Measurements from ENCODE around the gene FBXO45. TPM values are rescaled to one million over a fixed set of nuclear protein-coding genes. Genes with fewer than 3 reads are reported as not detected.

Gene FBXO45
- total RNA-seq, 2 donors from 2014 or later = 2.0 to 9.7 TPM

DNA sequence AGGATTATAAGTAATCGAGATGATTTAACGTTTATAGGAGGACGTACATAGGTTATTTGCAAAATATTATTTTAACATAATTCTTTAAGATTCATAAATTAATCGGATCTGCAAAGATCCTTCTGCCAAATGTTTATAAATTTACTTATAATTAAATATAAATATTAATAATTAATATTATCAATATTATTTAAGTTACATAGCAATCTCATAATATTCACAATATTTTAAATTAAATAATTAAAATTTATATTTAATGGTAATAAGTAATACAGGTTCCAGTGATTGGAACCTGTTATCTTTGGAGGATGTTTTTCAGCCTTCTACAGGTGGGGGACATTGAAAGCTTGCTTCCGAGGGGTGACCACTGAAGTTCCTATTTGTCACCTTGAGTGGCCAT, 16.2 kb upstream of the FBXO45 start:
- Histone ChIP-seq H3K9me3 (no peaks in the 10 kb centered on the region), H3K27ac (no peak overlapping the region), H3K36me3 (peaks cover 2% of the 10 kb centered on the region), H3K4me3 (no peak overlapping the region), H3K27me3 (replicated peaks; ENCODE audit: insufficient read depth) (no peaks in the 10 kb centered on the region), H3K4me1 (ENCODE audit: control insufficient read depth in 1 of 2, low read depth in 2 of 2) (no peaks in the 10 kb centered on the region)
- DNase-seq (ENCODE audit: low spot score) (no peak), ATAC-seq (ENCODE audit: insufficient number of reproducible peaks, low FRiP score, low read depth) (no peak)
- TF ChIP-seq, protein P1, sequence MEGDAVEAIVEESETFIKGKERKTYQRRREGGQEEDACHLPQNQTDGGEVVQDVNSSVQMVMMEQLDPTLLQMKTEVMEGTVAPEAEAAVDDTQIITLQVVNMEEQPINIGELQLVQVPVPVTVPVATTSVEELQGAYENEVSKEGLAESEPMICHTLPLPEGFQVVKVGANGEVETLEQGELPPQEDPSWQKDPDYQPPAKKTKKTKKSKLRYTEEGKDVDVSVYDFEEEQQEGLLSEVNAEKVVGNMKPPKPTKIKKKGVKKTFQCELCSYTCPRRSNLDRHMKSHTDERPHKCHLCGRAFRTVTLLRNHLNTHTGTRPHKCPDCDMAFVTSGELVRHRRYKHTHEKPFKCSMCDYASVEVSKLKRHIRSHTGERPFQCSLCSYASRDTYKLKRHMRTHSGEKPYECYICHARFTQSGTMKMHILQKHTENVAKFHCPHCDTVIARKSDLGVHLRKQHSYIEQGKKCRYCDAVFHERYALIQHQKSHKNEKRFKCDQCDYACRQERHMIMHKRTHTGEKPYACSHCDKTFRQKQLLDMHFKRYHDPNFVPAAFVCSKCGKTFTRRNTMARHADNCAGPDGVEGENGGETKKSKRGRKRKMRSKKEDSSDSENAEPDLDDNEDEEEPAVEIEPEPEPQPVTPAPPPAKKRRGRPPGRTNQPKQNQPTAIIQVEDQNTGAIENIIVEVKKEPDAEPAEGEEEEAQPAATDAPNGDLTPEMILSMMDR (IDR thresholded peaks at IDR 0.05) = no peak

DNA sequence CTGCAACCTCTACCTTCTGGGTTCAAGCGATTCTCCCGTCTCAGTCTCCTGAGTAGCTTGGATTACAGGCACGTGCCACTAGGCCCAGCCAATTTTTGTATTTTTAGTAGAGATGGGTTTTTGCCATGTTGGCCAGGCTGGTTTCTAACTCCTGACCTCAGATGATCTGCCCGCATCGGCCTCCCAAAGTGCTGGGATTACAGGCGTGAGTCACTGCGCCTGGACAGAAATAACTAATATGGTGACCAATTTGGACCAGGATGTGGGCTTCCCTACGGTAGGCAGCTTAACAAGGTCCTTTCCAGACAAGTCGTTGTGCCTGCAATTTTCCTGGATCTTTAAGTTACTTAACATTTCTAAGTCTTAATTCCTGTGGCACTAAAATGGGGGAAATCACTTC, 14.9 kb upstream of the FBXO45 start:
- Histone ChIP-seq H3K4me1 (ENCODE audit: control insufficient read depth in 1 of 2, low read depth in 2 of 2) (no peaks in the 10 kb centered on the region), H3K27me3 (replicated peaks; ENCODE audit: insufficient read depth) (no peaks in the 10 kb centered on the region), H3K4me3 (no peak overlapping the region), H3K27ac (no peak overlapping the region), H3K9me3 (no peaks in the 10 kb centered on the region), H3K36me3 (peaks cover 2% of the 10 kb centered on the region)
- TF ChIP-seq, protein P1 (IDR thresholded peaks at IDR 0.05) = no peak
- DNase-seq (ENCODE audit: low spot score) (no peak), ATAC-seq (ENCODE audit: insufficient number of reproducible peaks, low FRiP score, low read depth) (no peak)

- Histone ChIP-seq H3K4me1 (ENCODE audit: control insufficient read depth in 1 of 2, low read depth in 2 of 2) (no peaks in the 10 kb centered on the region), H3K27ac (no peak overlapping the region), H3K9me3 (no peaks in the 10 kb centered on the region), H3K4me3 (no peak overlapping the region), H3K36me3 (peaks cover 2% of the 10 kb centered on the region), H3K27me3 (replicated peaks; ENCODE audit: insufficient read depth) (no peaks in the 10 kb centered on the region)
- DNase-seq (ENCODE audit: low spot score) (no peak), ATAC-seq (ENCODE audit: insufficient number of reproducible peaks, low FRiP score, low read depth) (no peak)
- TF ChIP-seq, protein P1 (IDR thresholded peaks at IDR 0.05) = no peak
These were observed 14.3 kb upstream of the FBXO45 start for GRCh38 chr3:196554205-196554604.

GRCh38 chr3:196555295-196555694, 13.2 kb upstream of the FBXO45 start:
- ATAC-seq (ENCODE audit: insufficient number of reproducible peaks, low FRiP score, low read depth) (no peak), DNase-seq (ENCODE audit: low spot score) (no peak)
- Histone ChIP-seq H3K4me1 (ENCODE audit: control insufficient read depth in 1 of 2, low read depth in 2 of 2) (no peaks in the 10 kb centered on the region), H3K9me3 (no peaks in the 10 kb centered on the region), H3K36me3 (peaks cover 2% of the 10 kb centered on the region), H3K27me3 (replicated peaks; ENCODE audit: insufficient read depth) (no peaks in the 10 kb centered on the region), H3K27ac (no peak overlapping the region), H3K4me3 (no peak overlapping the region)
- TF ChIP-seq, protein P1 (IDR thresholded peaks at IDR 0.05) = no peak

DNA sequence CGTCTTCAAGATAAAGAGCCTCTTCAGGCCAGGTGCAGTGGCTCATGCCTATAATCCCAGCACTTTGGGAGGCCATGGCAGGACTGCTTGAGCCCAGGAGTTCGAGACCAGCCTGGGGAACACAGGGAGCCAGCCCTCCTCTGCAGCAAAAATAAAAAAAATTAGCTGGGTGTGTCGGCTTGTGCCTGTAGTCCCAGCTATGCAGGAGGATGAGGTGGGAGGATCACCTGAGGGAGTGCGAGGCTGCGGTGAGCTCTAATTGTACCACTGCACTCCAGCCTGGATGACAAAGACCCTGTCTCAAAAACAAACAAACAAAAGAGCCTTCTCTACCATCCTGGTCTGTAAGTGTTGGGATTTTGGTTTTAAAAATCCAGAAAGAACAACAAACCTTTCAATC, 11.2 kb upstream of the FBXO45 start:
- Histone ChIP-seq H3K4me1 (ENCODE audit: control insufficient read depth in 1 of 2, low read depth in 2 of 2) (no peaks in the 10 kb centered on the region), H3K9me3 (no peaks in the 10 kb centered on the region), H3K27me3 (replicated peaks; ENCODE audit: insufficient read depth) (no peaks in the 10 kb centered on the region), H3K4me3 (no peak overlapping the region), H3K27ac (no peak overlapping the region), H3K36me3 (peaks cover 9% of the 10 kb centered on the region)
- TF ChIP-seq, protein P1 (IDR thresholded peaks at IDR 0.05) = no peak
- DNase-seq (ENCODE audit: low spot score) (no peak), ATAC-seq (ENCODE audit: insufficient number of reproducible peaks, low FRiP score, low read depth) (no peak)
